GM18526 (cell line): ENCODE results near the gene DOK3.

Experiments used
- POLR2A ChIP-seq: IDR thresholded peaks from 3 replicates; pipeline ENCODE4 v1.6.1; 2011; ENCODE audit not compliant: insufficient read length; ENCODE audit errors: extremely low read depth

Gene DOK3, protein sequence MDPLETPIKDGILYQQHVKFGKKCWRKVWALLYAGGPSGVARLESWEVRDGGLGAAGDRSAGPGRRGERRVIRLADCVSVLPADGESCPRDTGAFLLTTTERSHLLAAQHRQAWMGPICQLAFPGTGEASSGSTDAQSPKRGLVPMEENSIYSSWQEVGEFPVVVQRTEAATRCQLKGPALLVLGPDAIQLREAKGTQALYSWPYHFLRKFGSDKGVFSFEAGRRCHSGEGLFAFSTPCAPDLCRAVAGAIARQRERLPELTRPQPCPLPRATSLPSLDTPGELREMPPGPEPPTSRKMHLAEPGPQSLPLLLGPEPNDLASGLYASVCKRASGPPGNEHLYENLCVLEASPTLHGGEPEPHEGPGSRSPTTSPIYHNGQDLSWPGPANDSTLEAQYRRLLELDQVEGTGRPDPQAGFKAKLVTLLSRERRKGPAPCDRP

DNA sequence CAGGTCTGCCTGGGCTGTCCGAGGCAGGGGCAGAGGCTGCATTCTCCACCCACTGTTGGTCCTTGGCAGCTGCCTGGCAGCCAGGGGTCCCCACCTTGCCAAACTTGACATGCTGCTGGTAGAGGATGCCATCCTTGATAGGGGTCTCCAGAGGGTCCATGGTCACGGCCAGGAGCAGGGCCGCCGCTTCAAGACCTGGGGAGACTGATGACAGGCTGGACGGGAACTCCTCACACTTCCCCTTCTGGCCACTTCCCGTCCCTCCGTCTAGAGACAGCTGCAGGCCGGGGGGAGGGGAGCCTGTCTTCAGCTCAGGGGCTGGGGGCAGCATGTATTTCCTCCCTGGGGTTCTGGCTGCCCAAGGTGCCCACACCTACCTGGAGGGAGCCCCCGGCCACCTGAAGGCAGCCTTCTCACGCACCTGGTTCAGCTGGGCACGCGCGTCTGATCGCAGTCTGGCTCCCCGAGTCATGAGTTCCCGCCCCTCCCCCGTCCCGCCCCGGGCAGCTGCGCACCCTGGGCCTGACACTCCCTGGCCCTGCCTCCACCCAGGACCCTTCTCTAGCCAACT lies at the start of gene DOK3:
Gene DOK3, minus strand, starts transcription at position 446 of the 571 bp plus-strand sequence. Its CDS starts 286 bp downstream, at position 160.
- TF ChIP-seq POLR2A, result peak; percentile 52

- TF ChIP-seq POLR2A, result no peak
Observed at GRCh38 chr5:177557796-177558195, 48.2 kb upstream of the DOK3 start.

- TF ChIP-seq POLR2A, result no peak
Observed at GRCh38 chr5:177557041-177557647, 47.5 kb upstream of the DOK3 start.

DNA sequence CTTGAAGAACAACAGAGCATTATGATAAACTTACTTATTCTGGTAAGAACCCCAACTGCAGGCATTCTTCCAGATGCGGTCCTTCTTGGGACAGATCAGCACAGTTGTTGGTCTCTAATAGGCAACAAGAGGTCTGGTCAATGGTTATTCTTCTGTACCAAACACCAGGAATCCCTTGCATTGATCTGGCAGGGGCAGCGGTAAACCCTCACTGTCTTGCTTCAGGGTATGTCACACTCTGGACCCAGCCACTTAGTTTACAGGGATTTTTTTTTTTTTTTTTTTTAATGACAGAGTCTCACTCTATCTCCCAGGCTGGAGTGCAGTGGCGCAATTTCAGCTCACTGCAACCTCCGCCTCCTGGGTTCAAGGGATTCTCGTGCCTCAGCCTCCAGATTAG lies 46.0 kb upstream of the DOK3 start:
- TF ChIP-seq POLR2A, result no peak

DNA sequence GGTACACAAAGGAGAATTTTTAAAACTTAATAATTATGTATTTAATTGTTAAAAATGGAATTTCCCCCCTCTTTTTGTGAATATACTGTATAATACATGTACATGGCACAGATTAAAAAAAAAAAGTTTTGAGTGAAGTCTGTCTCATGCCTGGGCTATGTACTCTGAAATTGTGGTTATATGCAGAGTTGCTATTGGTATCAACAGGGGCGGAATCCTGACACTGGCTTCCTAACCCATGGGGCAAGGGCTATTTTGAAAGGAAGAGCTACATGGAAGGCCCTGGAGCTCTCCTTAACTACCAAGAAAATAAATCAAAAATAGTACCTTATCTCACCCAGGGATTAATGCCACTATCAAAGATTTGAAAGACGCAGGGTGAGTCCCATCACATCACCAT lies 45.6 kb upstream of the DOK3 start:
- no peak for TF ChIP-seq POLR2A

- TF ChIP-seq POLR2A, result peak; percentile 51
Observed at GRCh38 chr5:177554474-177555111, 45.0 kb upstream of the DOK3 start, which contains the start of gene FAM193B. Gene FAM193B (minus strand): TSS chr5:177554563. CDS start chr5:177554458, 105 bp downstream.

DNA sequence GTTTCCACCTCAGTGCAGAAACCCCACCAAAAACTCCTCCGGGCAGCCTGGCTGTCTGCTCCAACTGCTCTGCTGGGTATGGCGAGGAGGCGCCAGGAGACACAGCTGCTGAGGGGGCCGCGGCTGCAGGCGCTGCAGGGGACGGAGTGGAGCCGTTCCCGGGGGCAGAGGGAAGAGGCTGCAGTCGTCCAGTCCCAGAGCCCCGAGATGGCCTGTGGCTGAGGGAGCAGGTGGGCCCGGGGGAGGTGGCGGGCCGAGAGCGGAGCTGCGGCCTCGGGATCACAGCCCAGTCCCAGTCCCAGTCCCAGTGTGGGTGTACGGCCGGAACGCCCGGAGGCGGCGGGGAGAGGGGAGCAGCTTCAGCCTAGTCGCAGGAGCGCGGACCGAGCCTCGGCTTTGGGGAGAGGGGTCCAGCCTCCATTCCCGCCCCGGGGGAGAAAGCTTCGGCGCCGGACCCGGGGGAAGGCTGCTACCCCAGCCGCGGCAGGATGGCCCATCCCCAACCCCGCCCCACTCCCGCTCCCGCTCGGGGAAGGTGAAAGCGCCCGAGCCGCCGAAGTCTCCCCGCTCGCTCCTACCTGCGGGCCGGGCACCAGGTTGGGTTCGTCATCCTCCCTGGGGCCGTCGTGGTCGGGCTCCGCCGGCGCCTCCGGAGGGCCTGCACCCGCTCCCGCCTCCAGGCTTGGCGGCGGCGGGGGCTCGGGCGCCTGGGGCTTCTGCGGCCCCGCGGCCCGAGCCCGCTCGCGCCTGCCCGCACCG lies 44.2 kb upstream of the DOK3 start:
- TF ChIP-seq POLR2A, result no peak

DNA sequence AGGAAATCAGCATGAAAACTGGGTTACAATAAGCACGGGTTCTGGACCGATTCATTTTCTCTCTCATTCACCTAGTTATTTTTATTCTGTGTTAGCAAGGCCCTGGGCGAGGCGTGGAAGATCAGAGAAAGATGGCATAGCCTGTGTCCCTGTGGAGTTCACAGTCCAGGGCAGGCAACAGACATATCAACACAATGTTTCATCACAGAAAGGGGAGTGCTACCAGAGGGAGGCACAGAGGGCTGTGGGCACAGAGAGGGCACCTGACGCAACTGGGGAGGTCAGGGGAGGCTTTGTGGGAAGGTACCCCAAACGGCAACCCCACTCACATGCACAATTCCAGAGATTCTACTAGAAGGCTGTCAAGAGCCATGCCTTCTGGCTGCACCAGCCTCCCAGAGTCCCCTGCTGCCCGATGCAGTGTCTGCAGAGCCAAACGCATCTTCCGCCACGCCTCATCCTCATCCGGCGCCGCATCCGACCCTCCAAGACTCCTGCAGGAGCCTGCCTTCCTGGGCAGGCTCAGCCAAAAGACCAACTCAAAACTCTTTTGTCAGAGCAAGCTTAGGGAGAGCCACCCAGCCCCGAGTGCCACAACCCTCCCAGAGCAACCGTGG lies 43.3 kb upstream of the DOK3 start:
- no peak for TF ChIP-seq POLR2A

DNA sequence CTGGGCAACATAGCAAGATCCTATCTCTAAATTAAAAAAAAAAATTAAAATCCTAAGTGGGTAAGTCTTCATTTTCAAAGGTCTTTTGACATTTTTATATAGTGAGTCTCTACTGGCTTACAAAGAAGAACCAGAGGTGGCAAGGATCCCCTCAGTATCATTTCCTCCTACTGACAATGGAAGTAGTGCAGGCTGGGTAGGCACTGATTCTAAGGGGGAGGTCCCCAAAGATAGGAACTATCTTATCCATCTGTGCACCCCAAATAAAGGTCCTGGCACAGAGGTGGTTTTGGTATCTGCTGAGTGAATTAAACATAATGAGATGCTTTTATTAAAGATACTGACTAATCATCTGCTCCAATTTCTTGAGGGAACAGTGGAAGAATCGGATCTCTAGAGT lies 40.5 kb upstream of the DOK3 start:
- no peak for TF ChIP-seq POLR2A

- no peak for TF ChIP-seq POLR2A
Observed at GRCh38 chr5:177548495-177548894, 38.9 kb upstream of the DOK3 start.

DNA sequence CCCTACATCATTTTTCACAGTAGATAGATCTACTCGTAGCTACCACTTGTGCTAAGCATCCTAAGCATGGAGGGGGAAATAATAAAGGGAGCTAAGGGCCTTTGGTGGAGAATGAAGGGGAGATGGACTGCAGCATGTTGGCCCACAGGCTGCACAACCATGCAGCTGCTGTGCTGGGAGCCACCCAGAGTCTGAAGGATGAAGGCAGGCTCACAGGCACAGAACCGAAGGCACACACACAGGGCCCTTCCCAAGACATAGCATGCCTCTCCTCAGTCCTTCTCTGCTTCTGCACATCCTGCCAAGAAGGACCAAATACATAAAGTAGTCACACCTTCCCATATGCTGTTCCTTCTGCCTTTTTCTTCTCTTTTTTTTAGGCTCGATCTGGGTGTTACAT lies 38.1 kb upstream of the DOK3 start:
- no peak for TF ChIP-seq POLR2A

GRCh38 chr5:177546258-177546741 lies 36.7 kb upstream of the DOK3 start:
- TF ChIP-seq POLR2A, result no peak

GRCh38 chr5:177545487-177546257 lies 36.0 kb upstream of the DOK3 start:
- no peak for TF ChIP-seq POLR2A
